GM23338 (cell line): Measurements from ENCODE around the gene NOTCH1. TPM values are rescaled to one million over a fixed set of nuclear protein-coding genes. Genes with fewer than 3 reads are reported as not detected.

Source experiments
- ATAC-seq: fragments of 200-7000 bp; cut with Tn5 transposase; 3 replicates; pipeline ENCODE4 v1.9.1; 2020
- DNase-seq: peaks from one replicate; pipeline ENCODE4 v3.0.0-alpha.2; 2015; ENCODE audit warnings: low spot score
- H2AFZ ChIP-seq: fragments of 200-600 bp; sonication (generic); 2 replicates; pipeline ENCODE4 v1.8.0; 2016; ENCODE audit warnings: antibody characterized with exemption, mild to moderate bottlenecking, moderate library complexity
- H3F3A ChIP-seq: fragments of 200-600 bp; sonication (generic); replicated peaks from 2 replicates; pipeline ENCODE4 v1.8.0; 2017; ENCODE audit warnings: antibody characterized with exemption, mixed run types, low read depth
- H3K27ac ChIP-seq: fragments of 200-600 bp; sonication (generic); 2 replicates; pipeline ENCODE4 v1.6.1; 2016; ENCODE audit warnings: low read depth
- H3K27me3 ChIP-seq: fragments of 200-600 bp; sonication (generic); 2 replicates; pipeline ENCODE4 v1.8.0; 2016; ENCODE audit warnings: mild to moderate bottlenecking, mixed run types, moderate library complexity; ENCODE audit not compliant: insufficient read depth
- H3K36me3 ChIP-seq: fragments of 200-600 bp; sonication (generic); 2 replicates; pipeline ENCODE4 v1.8.0; 2016; ENCODE audit warnings: mild to moderate bottlenecking; ENCODE audit not compliant: insufficient read depth
- H3K4me1 ChIP-seq: fragments of 200-600 bp; sonication (generic); 2 replicates; pipeline ENCODE4 v1.8.0; 2016; ENCODE audit warnings: mild to moderate bottlenecking, moderate library complexity; ENCODE audit not compliant: insufficient read depth
- H3K4me2 ChIP-seq: fragments of 200-600 bp; sonication (generic); 2 replicates; pipeline ENCODE4 v1.7.1; 2017; ENCODE audit warnings: mixed run types
- H3K4me3 ChIP-seq: fragments of 200-600 bp; sonication (generic); 2 replicates; pipeline ENCODE4 v1.6.1; 2016; ENCODE audit warnings: mixed run types
- H3K79me2 ChIP-seq: fragments of 200-600 bp; sonication (generic); replicated peaks from 2 replicates; pipeline ENCODE4 v1.8.0; 2017; ENCODE audit warnings: mild to moderate bottlenecking; ENCODE audit not compliant: insufficient read depth
- H3K9me2 ChIP-seq: fragments of 200-600 bp; sonication (generic); 2 replicates; pipeline ENCODE4 v1.8.0; 2017; ENCODE audit not compliant: insufficient read depth
- H4K20me1 ChIP-seq: fragments of 200-600 bp; sonication (generic); replicated peaks from 2 replicates; pipeline ENCODE4 v1.8.0; 2017; ENCODE audit warnings: mild to moderate bottlenecking; ENCODE audit not compliant: insufficient read depth
- H3K27ac Mint-ChIP-seq: 2 replicates; pipeline ENCODE4 v1.8.0; 2020; ENCODE audit warnings: inconsistent platforms, mild to moderate bottlenecking, moderate library complexity, mixed read lengths
- H3K27me3 Mint-ChIP-seq: 3 replicates; pipeline ENCODE4 v1.8.0; 2022; ENCODE audit warnings: low read depth, mild to moderate bottlenecking, moderate library complexity, mixed read lengths, inconsistent platforms; ENCODE audit not compliant: insufficient read depth, poor library complexity
- H3K36me3 Mint-ChIP-seq: 3 replicates; pipeline ENCODE4 v1.8.0; 2021; ENCODE audit warnings: low read depth, mild to moderate bottlenecking, inconsistent platforms, moderate library complexity, mixed read lengths
- H3K4me1 Mint-ChIP-seq: 3 replicates; pipeline ENCODE4 v1.8.0; 2020; ENCODE audit warnings: mild to moderate bottlenecking, inconsistent platforms, mixed read lengths
- H3K4me3 Mint-ChIP-seq: 3 replicates; pipeline ENCODE4 v1.8.0; 2021; ENCODE audit warnings: moderate library complexity, mild to moderate bottlenecking, inconsistent platforms, mixed read lengths
- H3K9me3 Mint-ChIP-seq: 3 replicates; pipeline ENCODE4 v1.8.0; 2020; ENCODE audit warnings: moderate library complexity, mild to moderate bottlenecking, inconsistent platforms, mixed read lengths
- CREB1 ChIP-seq: fragments of 250-450 bp; sonication (Bioruptor Pico); IDR thresholded peaks from 2 replicates; pipeline ENCODE4 v1.5.0; 2020; ENCODE audit warnings: low read depth, mild to moderate bottlenecking, moderate library complexity
- ETS1 ChIP-seq: IDR thresholded peaks from 2 replicates; pipeline ENCODE4 v1.6.1; 2016; ENCODE audit warnings: antibody characterized with exemption
- NANOG ChIP-seq: IDR thresholded peaks from 2 replicates; pipeline ENCODE4 v1.6.1; 2016; ENCODE audit warnings: antibody characterized with exemption, borderline replicate concordance
- STAT1 ChIP-seq: IDR thresholded peaks from one replicate; pipeline ENCODE4 v1.6.1; 2016; ENCODE audit warnings: antibody characterized with exemption; ENCODE audit not compliant: unreplicated experiment
- ZNF331 ChIP-seq: fragments of 250-450 bp; sonication (Bioruptor Pico); IDR thresholded peaks from 2 replicates; pipeline ENCODE4 v1.5.0; 2020; ENCODE audit warnings: low read depth, mild to moderate bottlenecking, moderate library complexity
- polyA plus RNA-seq: library from polyadenylated mRNA; unstranded; fragments of >200 nt; fragmentation: Nextera tagmentation; extraction: Ambion mirVana; gene quantifications from 2 replicates; pipeline ENCODE4 v1.2.1, GENCODE V29; 2016
- total RNA-seq: library from RNA; depleted of rRNA; stranded (reverse); fragments of >200 nt; shearing (Covaris generic); gene quantifications from 2 replicates; pipeline ENCODE4 v1.2.3, GENCODE V29; 2014
- TF ChIP-seq, protein P1 (sequence below): IDR thresholded peaks from one replicate; pipeline ENCODE4 v1.6.1; 2018; ENCODE audit warnings: antibody characterized with exemption; ENCODE audit not compliant: unreplicated experiment
- TF ChIP-seq, protein P2 (sequence below): fragments of 250-450 bp; sonication (Bioruptor Pico); IDR thresholded peaks from 2 replicates; pipeline ENCODE4 v1.5.0; 2020; ENCODE audit warnings: mild to moderate bottlenecking, moderate library complexity
- TF ChIP-seq, protein P3 (sequence below), 2 experiments: fragments of 200-600 bp in 1 of 2; sonication (generic) in 1 of 2; conservative IDR thresholded peaks; 2 replicates each; pipeline versions ENCODE4 v1.5.1 to v1.6.1; 2016 to 2017; ENCODE audit warnings: antibody characterized with exemption in 2 of 2, low read depth in 2 of 2, mild to moderate bottlenecking in 2 of 2, moderate library complexity in 1 of 2

The NOTCH1 gene
- total and polyA plus RNA-seq, 2 experiments from 2014 or later = 9.9 to 97.2 TPM

DNA sequence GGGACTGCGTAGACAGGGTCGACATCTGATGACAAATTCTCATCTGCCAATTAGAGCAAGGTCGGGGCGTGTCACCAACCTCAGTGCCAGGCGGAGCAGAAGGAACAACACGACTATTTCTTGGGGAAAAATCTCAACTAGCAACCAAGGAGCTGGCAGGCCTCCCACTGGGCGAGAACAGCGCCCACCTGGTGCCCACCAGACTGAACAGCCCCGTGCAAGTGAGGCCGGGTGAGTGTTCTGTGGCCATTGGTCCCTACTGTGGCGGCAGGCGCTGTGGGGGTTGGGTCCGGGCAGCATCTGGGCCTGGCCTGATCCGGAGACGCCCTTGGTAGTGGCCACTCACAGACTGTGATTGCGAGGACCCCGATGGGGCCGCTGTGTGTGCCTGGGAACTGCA is 11.5 kb downstream of the NOTCH1 start (continued):
- TF ChIP-seq, protein P1, sequence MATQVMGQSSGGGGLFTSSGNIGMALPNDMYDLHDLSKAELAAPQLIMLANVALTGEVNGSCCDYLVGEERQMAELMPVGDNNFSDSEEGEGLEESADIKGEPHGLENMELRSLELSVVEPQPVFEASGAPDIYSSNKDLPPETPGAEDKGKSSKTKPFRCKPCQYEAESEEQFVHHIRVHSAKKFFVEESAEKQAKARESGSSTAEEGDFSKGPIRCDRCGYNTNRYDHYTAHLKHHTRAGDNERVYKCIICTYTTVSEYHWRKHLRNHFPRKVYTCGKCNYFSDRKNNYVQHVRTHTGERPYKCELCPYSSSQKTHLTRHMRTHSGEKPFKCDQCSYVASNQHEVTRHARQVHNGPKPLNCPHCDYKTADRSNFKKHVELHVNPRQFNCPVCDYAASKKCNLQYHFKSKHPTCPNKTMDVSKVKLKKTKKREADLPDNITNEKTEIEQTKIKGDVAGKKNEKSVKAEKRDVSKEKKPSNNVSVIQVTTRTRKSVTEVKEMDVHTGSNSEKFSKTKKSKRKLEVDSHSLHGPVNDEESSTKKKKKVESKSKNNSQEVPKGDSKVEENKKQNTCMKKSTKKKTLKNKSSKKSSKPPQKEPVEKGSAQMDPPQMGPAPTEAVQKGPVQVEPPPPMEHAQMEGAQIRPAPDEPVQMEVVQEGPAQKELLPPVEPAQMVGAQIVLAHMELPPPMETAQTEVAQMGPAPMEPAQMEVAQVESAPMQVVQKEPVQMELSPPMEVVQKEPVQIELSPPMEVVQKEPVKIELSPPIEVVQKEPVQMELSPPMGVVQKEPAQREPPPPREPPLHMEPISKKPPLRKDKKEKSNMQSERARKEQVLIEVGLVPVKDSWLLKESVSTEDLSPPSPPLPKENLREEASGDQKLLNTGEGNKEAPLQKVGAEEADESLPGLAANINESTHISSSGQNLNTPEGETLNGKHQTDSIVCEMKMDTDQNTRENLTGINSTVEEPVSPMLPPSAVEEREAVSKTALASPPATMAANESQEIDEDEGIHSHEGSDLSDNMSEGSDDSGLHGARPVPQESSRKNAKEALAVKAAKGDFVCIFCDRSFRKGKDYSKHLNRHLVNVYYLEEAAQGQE = no peak
- TF ChIP-seq CREB1 (CRISPR knock-in tag) (no peak), NANOG (no peak)
- TF ChIP-seq, protein P2, sequence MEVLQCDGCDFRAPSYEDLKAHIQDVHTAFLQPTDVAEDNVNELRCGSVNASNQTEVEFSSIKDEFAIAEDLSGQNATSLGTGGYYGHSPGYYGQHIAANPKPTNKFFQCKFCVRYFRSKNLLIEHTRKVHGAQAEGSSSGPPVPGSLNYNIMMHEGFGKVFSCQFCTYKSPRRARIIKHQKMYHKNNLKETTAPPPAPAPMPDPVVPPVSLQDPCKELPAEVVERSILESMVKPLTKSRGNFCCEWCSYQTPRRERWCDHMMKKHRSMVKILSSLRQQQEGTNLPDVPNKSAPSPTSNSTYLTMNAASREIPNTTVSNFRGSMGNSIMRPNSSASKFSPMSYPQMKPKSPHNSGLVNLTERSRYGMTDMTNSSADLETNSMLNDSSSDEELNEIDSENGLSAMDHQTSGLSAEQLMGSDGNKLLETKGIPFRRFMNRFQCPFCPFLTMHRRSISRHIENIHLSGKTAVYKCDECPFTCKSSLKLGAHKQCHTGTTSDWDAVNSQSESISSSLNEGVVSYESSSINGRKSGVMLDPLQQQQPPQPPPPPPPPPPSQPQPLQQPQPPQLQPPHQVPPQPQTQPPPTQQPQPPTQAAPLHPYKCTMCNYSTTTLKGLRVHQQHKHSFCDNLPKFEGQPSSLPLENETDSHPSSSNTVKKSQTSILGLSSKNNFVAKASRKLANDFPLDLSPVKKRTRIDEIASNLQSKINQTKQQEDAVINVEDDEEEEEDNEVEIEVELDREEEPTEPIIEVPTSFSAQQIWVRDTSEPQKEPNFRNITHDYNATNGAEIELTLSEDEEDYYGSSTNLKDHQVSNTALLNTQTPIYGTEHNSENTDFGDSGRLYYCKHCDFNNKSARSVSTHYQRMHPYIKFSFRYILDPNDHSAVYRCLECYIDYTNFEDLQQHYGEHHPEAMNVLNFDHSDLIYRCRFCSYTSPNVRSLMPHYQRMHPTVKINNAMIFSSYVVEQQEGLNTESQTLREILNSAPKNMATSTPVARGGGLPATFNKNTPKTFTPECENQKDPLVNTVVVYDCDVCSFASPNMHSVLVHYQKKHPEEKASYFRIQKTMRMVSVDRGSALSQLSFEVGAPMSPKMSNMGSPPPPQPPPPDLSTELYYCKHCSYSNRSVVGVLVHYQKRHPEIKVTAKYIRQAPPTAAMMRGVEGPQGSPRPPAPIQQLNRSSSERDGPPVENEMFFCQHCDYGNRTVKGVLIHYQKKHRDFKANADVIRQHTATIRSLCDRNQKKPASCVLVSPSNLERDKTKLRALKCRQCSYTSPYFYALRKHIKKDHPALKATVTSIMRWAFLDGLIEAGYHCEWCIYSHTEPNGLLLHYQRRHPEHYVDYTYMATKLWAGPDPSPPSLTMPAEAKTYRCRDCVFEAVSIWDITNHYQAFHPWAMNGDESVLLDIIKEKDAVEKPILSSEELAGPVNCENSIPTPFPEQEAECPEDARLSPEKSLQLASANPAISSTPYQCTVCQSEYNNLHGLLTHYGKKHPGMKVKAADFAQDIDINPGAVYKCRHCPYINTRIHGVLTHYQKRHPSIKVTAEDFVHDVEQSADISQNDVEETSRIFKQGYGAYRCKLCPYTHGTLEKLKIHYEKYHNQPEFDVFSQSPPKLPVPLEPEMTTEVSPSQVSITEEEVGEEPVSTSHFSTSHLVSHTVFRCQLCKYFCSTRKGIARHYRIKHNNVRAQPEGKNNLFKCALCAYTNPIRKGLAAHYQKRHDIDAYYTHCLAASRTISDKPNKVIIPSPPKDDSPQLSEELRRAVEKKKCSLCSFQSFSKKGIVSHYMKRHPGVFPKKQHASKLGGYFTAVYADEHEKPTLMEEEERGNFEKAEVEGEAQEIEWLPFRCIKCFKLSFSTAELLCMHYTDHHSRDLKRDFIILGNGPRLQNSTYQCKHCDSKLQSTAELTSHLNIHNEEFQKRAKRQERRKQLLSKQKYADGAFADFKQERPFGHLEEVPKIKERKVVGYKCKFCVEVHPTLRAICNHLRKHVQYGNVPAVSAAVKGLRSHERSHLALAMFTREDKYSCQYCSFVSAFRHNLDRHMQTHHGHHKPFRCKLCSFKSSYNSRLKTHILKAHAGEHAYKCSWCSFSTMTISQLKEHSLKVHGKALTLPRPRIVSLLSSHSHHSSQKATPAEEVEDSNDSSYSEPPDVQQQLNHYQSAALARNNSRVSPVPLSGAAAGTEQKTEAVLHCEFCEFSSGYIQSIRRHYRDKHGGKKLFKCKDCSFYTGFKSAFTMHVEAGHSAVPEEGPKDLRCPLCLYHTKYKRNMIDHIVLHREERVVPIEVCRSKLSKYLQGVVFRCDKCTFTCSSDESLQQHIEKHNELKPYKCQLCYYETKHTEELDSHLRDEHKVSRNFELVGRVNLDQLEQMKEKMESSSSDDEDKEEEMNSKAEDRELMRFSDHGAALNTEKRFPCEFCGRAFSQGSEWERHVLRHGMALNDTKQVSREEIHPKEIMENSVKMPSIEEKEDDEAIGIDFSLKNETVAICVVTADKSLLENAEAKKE (CRISPR knock-in tag) = no peak

- H3K4me3 Mint-ChIP-seq = no peak overlapping the region
- peaks cover 11% of the 10 kb centered on the region; the same call in 2 of the 3 replicates for H3K36me3 Mint-ChIP-seq
- Histone ChIP-seq H3K27me3 (no peaks in the 10 kb centered on the region), H3K4me1 (peaks cover 7% of the 10 kb centered on the region; the same call in 1 of the 2 replicates), H3K4me2 (no peak overlapping the region), H3F3A (peaks cover 4% of the 10 kb centered on the region; the same call in 1 of the 2 replicates), H3K9me2 (no peaks in the 10 kb centered on the region), H4K20me1 (no peaks in the 10 kb centered on the region; the same call in 1 of the 2 replicates), H3K4me3 (no peak overlapping the region), H3K79me2 (peaks cover 64% of the 10 kb centered on the region), H2AFZ (no peak overlapping the region), H3K27ac (no peak overlapping the region), H3K36me3 (no peaks in the 10 kb centered on the region)
- peaks cover 17% of the 10 kb centered on the region for H3K4me1 Mint-ChIP-seq
- H3K27me3 Mint-ChIP-seq = peaks cover 8% of the 10 kb centered on the region
- no peaks in the 10 kb centered on the region for H3K9me3 Mint-ChIP-seq
- no peak for ATAC-seq
- no peak for DNase-seq
- peak overlapping the region; percentile 61; the same call in 1 of the 2 replicates for H3K27ac Mint-ChIP-seq
- TF ChIP-seq STAT1 = no peak
- TF ChIP-seq, protein P1 = no peak
- no peak for TF ChIP-seq ZNF331 (CRISPR knock-in tag)
- TF ChIP-seq, protein P3, sequence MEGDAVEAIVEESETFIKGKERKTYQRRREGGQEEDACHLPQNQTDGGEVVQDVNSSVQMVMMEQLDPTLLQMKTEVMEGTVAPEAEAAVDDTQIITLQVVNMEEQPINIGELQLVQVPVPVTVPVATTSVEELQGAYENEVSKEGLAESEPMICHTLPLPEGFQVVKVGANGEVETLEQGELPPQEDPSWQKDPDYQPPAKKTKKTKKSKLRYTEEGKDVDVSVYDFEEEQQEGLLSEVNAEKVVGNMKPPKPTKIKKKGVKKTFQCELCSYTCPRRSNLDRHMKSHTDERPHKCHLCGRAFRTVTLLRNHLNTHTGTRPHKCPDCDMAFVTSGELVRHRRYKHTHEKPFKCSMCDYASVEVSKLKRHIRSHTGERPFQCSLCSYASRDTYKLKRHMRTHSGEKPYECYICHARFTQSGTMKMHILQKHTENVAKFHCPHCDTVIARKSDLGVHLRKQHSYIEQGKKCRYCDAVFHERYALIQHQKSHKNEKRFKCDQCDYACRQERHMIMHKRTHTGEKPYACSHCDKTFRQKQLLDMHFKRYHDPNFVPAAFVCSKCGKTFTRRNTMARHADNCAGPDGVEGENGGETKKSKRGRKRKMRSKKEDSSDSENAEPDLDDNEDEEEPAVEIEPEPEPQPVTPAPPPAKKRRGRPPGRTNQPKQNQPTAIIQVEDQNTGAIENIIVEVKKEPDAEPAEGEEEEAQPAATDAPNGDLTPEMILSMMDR (conservative IDR thresholded peaks at IDR 0.05; ENCODE audit: low read depth in 2 of 2) = no peak
- TF ChIP-seq ETS1 = no peak
- TF ChIP-seq CREB1 (CRISPR knock-in tag) = no peak
Measured at GRCh38 chr9:136533775-136534157, 12.1 kb downstream of the NOTCH1 start.
